GM13976 (cell line): ENCODE data around the gene SPPL3.

Source experiments
- DNase-seq: peaks from one replicate; pipeline ENCODE4 v3.0.0; 2012; ENCODE audit warnings: low spot score
- CTCF ChIP-seq: IDR thresholded peaks from 2 replicates; pipeline ENCODE4 v1.5.1; 2012; ENCODE audit warnings: borderline replicate concordance, mild to moderate bottlenecking; ENCODE audit not compliant: insufficient read depth; ENCODE audit errors: extremely low read depth, missing control alignments, control extremely low read depth
- in situ Hi-C: fragments of 300-500 bp; cut with MboI; formaldehyde crosslinking; loops from one replicate; pipeline ENCODE4 v1.12.0; 2022; ENCODE audit warnings: low sequenced_read_pairs, mixed read lengths, inconsistent platforms; ENCODE audit not compliant: unreplicated experiment

SPPL3 gene

GRCh38 chr12:120932956-120933526 lies 28.9 kb upstream of the SPPL3 start:
- DNase-seq: no peak
- in situ Hi-C loops: no loop called here
- TF ChIP-seq CTCF: no peak

- in situ Hi-C loops: no loop called here
- no peak for TF ChIP-seq CTCF
- DNase-seq: no peak
These were observed 27.9 kb upstream of the SPPL3 start for GRCh38 chr12:120932058-120932457.

- no peak for TF ChIP-seq CTCF
These were observed 25.9 kb upstream of the SPPL3 start for GRCh38 chr12:120930032-120930431.

GRCh38 chr12:120928864-120929652 lies 24.9 kb upstream of the SPPL3 start:
- DNase-seq: no peak
- TF ChIP-seq CTCF: no peak
- in situ Hi-C loops: no loop called here

More at GRCh38 chr12:120930032-120930431, 25.9 kb upstream of the SPPL3 start:
- no peak for DNase-seq
- in situ Hi-C loops: no loop called here

GRCh38 chr12:120925740-120926563 lies 21.8 kb upstream of the SPPL3 start:
- no peak for DNase-seq
- in situ Hi-C loops: no loop called here
- no peak for TF ChIP-seq CTCF

DNA sequence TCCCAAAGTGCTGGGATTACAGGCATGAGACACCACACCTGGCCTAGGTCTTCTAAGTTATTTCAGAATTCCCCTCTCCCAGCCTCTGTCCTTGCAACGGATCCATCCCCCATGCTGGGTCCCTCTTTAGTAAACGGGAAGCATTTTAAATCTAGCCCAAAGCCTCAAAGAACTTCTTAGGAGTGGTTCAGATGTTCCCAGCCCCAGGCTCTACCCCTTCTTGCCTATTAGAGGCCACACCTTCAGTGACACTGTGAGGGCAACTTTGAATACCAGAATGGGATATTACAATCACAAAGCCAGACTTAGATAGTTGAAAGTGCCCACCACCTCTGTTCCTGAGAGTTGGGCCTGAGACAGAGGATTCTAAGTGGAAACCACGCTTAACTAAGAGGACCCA lies 18.1 kb upstream of the SPPL3 start:
- in situ Hi-C loops: no loop called here
- DNase-seq: no peak

More for the DNA sequence above, 18.1 kb upstream of the SPPL3 start:
- no peak for TF ChIP-seq CTCF
